B cell (primary cell): ENCODE results near the gene ZDHHC14.

Source experiments
- CTCF ChIP-seq: fragments of 200-600 bp; IDR thresholded peaks from one replicate; pipeline ENCODE4 v1.8.0; 2022; ENCODE audit warnings: antibody characterized with exemption, mild to moderate bottlenecking
- EZH2 ChIP-seq: IDR thresholded peaks from 2 replicates; pipeline ENCODE4 v1.6.1; 2012; ENCODE audit warnings: borderline replicate concordance, low read depth, mild to moderate bottlenecking, moderate library complexity, low read length; ENCODE audit not compliant: insufficient read depth, poor library complexity, severe bottlenecking

GRCh38 chr6:157460182-157460999 is 79.4 kb downstream of the ZDHHC14 start:
- no peak for TF ChIP-seq CTCF
- TF ChIP-seq EZH2, result no peak
